CD4-positive, alpha-beta T cell treated with Interferon gamma for 1 hour (primary cell): Measurements from ENCODE around the gene KCTD2.
"Not testable (repeated sequence)": the region's sequence is repeated elsewhere in the genome, so short reads cannot be mapped to it uniquely, and the experiment has no call there.

Experiments used
- DNase-seq: peaks from one replicate; pipeline ENCODE4 v3.0.0-alpha.2; 2020

Gene KCTD2

DNA sequence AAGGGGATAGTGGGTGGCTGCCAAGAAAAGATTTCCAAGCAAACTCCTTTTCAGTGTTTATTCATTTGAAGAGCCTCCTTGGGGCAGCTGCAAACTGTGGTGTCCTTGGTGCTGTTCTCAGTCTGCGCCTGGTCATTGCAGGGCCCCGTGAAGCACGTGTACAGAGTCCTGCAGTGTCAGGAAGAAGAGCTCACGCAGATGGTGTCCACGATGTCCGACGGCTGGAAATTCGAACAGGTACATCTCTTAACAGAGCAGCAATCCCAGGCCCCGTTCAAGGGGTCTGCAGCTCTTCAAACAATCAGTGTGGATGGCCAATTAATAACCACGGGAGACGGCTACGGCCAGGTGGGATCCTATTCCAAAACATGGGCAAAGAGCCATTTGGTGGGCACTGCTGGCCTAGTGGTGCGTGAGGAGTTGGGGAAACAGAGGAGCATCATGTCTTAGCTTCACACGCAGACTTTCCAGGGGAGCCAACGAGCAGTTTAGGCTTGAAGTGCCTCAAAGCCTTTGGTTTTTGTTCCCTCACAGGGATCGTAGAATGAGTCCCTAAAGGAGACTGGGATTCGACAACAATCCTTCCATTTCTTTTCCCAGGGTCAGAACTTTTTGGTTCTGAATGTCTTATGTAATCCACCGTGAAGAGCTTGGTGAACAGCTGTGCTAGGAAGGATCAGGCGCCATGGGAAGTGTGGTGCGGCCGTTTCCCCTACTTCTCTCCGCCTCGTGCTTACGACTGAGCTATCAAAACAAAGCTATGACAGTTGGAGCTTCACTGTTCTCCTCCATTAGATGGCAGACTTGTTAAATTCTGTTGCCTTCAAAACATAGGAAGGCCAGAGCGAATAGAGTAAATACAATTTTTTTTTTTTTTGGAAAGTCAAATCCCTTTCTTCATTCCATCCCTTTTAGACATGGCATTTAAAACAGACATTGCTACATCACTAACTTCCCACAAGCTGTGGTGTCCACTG is 12.6 kb downstream of the KCTD2 start:
- no peak for DNase-seq

- DNase-seq: no peak
Measured at GRCh38 chr17:75060434-75061054, 13.5 kb downstream of the KCTD2 start.

DNA sequence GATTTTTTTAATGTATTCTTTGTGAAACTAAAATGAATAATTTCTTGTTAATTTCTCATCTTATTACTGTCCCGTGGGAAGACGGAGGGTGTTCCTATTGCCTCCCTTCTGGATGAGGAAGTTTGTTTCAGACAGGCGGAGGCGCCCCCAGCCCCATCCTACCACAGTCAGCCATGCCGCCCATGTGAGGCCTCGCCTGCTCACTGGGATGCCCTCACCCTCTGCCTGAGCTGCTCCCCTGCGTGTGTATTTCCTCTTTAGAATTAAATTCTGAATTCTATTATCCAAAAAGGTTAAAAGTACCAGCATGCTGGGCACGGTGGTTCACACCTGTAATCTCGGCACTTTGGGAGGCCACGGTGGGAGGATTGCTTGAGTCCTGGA is 14.0 kb downstream of the KCTD2 start:
- no peak for DNase-seq

- no peak for DNase-seq
Measured at GRCh38 chr17:75061618-75062017, 14.6 kb downstream of the KCTD2 start.

DNA sequence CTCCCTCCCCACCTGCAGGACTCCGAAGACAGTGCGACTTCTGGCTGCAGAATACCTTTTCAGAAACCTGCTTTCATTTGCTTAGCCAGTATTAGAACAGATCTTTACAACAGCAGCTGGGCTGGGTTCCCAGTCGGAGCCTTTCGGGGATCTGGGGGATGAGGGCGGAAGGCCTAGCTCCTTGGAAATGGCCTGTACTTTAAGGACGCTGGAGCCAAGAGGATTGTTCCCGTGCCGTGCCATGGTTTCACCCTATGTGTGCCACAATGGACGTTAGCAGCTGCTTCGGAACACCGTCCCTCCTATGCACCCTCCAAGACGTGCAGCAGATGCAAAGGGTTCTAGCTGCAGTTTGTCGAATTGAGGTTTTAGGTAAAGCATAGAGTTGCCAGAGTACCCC is 16.2 kb downstream of the KCTD2 start:
- DNase-seq: no peak

GRCh38 chr17:75063626-75064025 is 16.6 kb downstream of the KCTD2 start:
- DNase-seq: no peak

GRCh38 chr17:75064040-75064439 is 17.0 kb downstream of the KCTD2 start:
- no peak for DNase-seq

- no peak for DNase-seq
Measured at GRCh38 chr17:75064460-75064859, 17.4 kb downstream of the KCTD2 start.

DNA sequence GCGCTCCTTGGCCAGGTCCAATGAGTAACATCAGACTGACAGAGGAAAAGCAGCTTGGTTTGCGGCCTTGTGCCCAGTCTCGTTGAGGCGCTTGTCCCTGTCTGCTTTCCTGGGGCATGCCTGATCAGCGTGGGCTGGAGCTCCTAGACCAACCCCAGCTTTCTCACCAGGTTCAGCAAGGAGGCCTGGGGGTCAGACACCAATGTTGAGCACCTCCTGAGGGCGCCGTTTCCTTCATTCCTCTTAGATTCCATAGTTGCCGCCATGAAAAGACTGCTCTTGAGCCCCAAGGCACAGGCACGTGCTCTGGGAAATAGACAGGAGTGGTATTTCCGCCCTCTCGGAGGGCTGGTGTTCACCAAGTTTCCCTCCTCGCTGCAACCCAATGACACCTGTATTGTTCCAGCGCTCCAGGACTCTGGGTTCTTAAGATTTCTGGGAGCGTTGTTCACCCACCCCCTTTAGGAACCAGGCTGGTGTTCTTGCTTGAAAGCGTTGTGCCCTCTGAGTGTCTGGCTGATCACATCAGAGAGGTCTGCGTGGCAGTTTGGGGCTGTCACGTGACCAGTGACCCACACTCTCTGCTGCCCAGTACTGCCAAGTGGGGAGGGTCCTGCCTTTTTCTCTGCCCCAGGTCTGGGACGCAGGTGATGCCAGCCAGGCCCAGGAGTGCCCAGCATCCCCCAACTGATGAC is 18.0 kb downstream of the KCTD2 start:
- DNase-seq: no peak

GRCh38 chr17:75065562-75066151 is 18.6 kb downstream of the KCTD2 start:
- DNase-seq: no peak

GRCh38 chr17:75067856-75068255 is 20.8 kb downstream of the KCTD2 start:
- DNase-seq: no peak

- DNase-seq: no peak
Measured at GRCh38 chr17:75068750-75069149, 21.7 kb downstream of the KCTD2 start.

DNA sequence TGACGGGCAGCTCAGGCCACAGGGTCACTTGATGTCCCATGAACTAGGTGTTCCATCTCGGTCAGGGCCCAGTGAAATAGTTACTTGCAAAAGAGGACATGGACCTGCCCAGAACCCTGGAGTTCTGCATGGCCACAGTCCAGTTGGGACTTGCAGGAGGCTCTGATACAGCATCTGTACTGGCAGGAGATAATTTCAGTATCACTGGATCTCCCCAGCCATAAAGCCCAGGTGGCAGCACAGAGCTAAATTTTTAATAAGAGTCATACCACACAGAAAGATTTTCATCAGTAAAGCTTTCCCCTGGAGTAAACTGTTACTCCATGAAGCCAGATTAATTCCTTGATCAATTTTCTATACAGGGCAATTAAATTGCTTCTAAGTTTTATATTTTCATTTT is 22.8 kb downstream of the KCTD2 start:
- DNase-seq: no peak

DNA sequence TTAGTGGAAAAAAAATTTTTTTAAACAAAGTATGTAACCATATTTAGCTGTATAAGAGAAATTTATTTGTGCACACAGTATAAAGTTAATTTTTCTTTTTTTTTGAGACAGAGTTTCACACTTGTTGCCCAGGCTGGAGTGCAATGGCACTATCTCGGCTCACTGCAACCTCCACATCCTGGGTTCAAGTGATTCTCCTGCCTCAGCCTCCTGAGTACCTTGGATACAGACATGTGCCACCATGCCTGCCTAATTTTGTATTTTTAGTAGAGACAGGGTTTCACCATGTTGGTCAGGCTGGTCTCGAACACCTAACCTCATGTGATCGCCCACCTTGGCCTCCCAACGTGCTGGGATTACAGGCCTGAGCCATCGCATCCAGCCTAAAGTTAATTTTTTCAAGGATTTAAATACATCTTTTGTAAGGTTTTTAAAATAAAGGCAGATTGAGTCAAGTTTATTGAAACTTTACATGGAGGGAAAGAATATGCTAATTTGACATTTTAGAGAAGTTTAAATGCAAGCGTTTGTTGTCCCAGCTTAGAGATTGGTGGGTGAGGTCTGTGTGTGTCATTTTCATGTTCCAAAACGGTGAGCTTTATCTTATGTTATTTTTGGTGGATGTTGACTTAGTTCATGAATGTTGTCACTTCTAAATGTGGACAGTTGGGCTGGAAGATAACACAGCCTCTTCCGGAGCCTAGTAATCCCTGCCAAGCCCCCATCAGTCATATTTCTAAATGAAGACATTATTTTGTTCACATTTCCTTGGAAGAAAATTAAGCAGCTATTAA is 24.6 kb downstream of the KCTD2 start:
- DNase-seq: not testable (repeated sequence)

- DNase-seq: not testable (repeated sequence)
Measured at GRCh38 chr17:75072909-75073308, 25.9 kb downstream of the KCTD2 start.

- DNase-seq: no peak
Measured at GRCh38 chr17:75073618-75074047, 26.6 kb downstream of the KCTD2 start.

- DNase-seq: no peak
Measured at GRCh38 chr17:75074532-75074931, 27.5 kb downstream of the KCTD2 start.

GRCh38 chr17:75075597-75076336 is 28.7 kb downstream of the KCTD2 start:
- DNase-seq: no peak

DNA sequence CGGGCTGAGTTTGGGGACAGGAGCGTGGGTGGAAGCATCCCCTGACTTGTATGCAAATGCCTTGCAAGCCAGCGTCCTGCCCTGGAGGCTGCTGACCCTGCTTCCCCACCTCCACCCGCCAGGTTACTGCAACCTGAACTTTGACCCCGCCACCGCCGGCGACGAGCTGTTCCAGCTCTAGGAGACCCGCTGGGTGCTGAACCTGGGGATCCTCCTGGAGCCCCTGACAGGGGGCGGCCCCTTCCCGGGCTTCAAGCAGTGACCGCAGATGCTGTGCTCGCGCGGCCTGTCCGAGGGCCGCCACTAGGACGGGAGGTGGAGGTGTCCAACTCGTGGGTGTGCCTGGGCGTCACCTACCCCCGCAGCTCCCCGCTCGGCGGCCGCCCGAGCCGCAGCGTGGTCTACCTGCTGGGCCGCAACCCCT is 30.1 kb downstream of the KCTD2 start:
- DNase-seq: no peak

DNA sequence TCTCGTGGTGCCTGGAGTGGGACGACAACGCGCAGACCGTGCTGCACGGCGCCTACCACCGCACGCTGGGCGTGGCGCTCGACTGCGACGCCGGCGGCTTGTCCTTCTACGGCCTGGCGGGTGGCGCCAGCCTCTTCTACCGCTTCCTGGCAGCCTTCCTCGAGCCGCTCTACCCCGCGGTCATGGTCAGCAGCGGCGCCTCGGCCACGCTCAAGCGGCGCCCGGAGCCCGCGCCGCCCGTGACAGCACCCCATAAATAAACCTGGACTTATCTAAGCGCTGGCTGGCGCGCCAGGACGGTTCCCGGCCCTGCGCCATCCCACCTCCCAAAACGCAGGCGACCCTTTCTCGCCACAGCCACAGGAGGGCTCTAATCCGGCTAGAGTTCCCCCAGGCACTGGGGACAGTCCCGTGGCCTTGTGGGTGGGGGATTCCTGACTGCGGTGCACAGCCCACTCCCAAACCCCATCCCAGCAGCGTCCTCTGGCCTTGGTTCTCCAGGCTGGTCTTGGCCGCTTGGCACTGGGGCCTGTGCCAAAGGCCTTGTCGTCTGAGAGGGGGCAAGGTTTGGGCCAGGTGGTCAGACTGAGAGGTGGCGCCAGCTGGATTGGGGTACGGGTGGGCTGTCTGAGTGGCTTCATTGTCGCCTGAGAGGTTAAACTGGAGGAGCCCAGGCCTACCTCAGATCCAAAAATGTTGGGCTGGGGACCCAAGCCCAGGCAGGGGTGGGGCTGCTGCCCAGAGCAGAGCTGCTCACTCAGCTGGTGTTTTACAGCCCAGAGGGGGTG is 30.7 kb downstream of the KCTD2 start:
- DNase-seq: peak; percentile 53
